ENCODE results near the gene AQP2.
"Not testable (repeated sequence)": the region's sequence is repeated elsewhere in the genome, so short reads cannot be mapped to it uniquely, and the experiment has no call there.

The AQP2 gene

DNA sequence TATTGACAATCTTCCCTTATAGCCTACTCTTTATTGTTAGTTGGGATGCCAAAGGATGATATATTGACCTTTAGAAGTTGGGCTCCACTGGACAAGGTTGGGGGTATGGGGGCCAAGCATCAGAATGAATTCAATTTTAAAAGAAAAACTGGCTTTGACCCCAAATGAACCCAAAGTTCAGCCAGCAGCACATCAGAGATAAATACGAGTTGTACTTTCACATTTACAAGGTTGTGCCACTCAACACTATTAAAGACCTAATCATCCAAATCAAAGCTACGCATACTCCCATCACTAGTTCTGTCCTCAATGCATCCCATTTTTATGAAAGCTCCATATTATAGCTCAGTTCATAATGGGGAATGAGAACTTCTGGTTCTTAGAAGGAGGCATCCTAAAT lies 38.9 kb downstream of the AQP2 start:
- not testable (repeated sequence) for H3K4me3 ChIP-seq (ENCODE audit: low read depth in 1 of 5, low read length in 5 of 5); H3K4me1 ChIP-seq (ENCODE audit: control insufficient read depth in 5 of 5, insufficient read depth in 5 of 5, low read length in 5 of 5); H3K27ac ChIP-seq (ENCODE audit: low read depth, low read length); H3K27me3 ChIP-seq (ENCODE audit: control insufficient read depth in 5 of 5, insufficient read depth in 4 of 5, low read length in 5 of 5); H3K9me3 ChIP-seq (ENCODE audit: control insufficient read depth in 5 of 5, low read length in 5 of 5); H3K9ac ChIP-seq (ENCODE audit: low read length in 5 of 5)
- H3K36me3 ChIP-seq (ENCODE audit: control insufficient read depth in 5 of 5, insufficient read depth in 5 of 5, low read length in 5 of 5), result peaks cover 4 to 27% (median 6%) of the 10 kb centered on the region in 5 donors

DNA sequence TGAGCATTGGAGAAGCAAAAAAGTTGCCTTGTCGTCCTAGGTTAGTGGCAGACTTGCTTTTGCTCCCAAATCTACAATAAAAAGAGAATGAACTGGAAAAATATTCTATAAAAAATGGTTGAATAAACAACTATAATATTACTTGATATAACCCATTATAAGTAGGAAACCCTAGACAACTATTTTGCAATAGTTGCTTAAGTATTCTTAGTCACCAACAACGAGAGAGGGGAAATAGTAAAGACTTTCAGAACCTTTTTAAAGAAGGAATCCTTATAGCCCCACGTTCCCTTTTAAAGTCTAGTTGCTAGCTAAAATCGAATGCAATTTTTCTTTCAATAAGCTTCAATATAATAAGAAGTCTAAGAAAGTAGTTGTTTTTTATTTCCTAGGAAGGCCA lies 39.7 kb downstream of the AQP2 start:
- Histone ChIP-seq H3K27ac (ENCODE audit: low read depth, low read length) (no peak overlapping the region), H3K27me3 (ENCODE audit: control insufficient read depth in 5 of 5, insufficient read depth in 4 of 5, low read length in 5 of 5) (no peaks in the 10 kb centered on the region), H3K9me3 (ENCODE audit: control insufficient read depth in 5 of 5, low read length in 5 of 5) (no peaks in the 10 kb centered on the region), H3K4me1 (ENCODE audit: control insufficient read depth in 5 of 5, insufficient read depth in 5 of 5, low read length in 5 of 5) (no peaks in the 10 kb centered on the region), H3K9ac (ENCODE audit: low read length in 5 of 5) (no peak overlapping the region), H3K4me3 (ENCODE audit: low read depth in 1 of 5, low read length in 5 of 5) (no peak overlapping the region), H3K36me3 (ENCODE audit: control insufficient read depth in 5 of 5, insufficient read depth in 5 of 5, low read length in 5 of 5) (peaks cover 4 to 28% (median 6%) of the 10 kb centered on the region in 5 donors)

GRCh38 chr12:49998453-49998852 lies 47.9 kb downstream of the AQP2 start:
- Histone ChIP-seq H3K9ac (ENCODE audit: low read length in 5 of 5) (no peak overlapping the region), H3K4me3 (ENCODE audit: low read depth in 1 of 5, low read length in 5 of 5) (no peak overlapping the region), H3K36me3 (ENCODE audit: control insufficient read depth in 5 of 5, insufficient read depth in 5 of 5, low read length in 5 of 5) (peaks cover 0 to 40% (median 8%) of the 10 kb centered on the region in 5 donors), H3K27me3 (ENCODE audit: control insufficient read depth in 5 of 5, insufficient read depth in 4 of 5, low read length in 5 of 5) (no peaks in the 10 kb centered on the region), H3K27ac (ENCODE audit: low read depth, low read length) (no peak overlapping the region), H3K9me3 (ENCODE audit: control insufficient read depth in 5 of 5, low read length in 5 of 5) (no peaks in the 10 kb centered on the region), H3K4me1 (ENCODE audit: control insufficient read depth in 5 of 5, insufficient read depth in 5 of 5, low read length in 5 of 5) (no peaks in the 10 kb centered on the region)

- Histone ChIP-seq H3K4me1 (ENCODE audit: control insufficient read depth in 5 of 5, insufficient read depth in 5 of 5, low read length in 5 of 5) (peaks cover 0 to 5% (median 0%) of the 10 kb centered on the region in 5 donors), H3K9me3 (ENCODE audit: control insufficient read depth in 5 of 5, low read length in 5 of 5) (no peaks in the 10 kb centered on the region), H3K27ac (ENCODE audit: low read depth, low read length) (no peak overlapping the region), H3K27me3 (ENCODE audit: control insufficient read depth in 5 of 5, insufficient read depth in 4 of 5, low read length in 5 of 5) (no peaks in the 10 kb centered on the region), H3K9ac (ENCODE audit: low read length in 5 of 5) (no peak overlapping the region), H3K4me3 (ENCODE audit: low read depth in 1 of 5, low read length in 5 of 5) (no peak overlapping the region), H3K36me3 (ENCODE audit: control insufficient read depth in 5 of 5, insufficient read depth in 5 of 5, low read length in 5 of 5) (peaks cover 0 to 17% (median 5%) of the 10 kb centered on the region in 5 donors)
Measured at GRCh38 chr12:50003595-50003994, 53.1 kb downstream of the AQP2 start.

DNA sequence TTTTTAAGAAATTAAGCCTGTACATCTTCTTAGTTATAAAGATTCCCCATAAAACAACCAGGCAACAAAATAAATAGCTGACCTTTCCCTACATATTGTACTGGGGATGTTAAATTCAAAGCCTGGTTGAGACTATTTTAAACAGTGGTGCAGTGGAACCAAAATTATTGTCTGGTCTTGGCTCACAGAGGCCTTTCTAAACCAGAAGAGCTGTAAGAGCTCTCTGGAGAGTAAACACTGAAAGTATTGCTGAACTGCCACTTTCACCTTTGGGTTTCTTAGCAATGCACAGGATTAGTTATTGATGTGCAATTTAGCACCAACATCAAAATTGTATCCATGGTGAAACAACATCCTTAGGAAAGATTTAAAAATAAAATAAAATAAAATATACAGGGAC lies 54.2 kb downstream of the AQP2 start:
- H3K9ac ChIP-seq (ENCODE audit: low read length in 5 of 5), result peak overlapping the region in 1 of 5 donors; percentile 46
- H3K27ac ChIP-seq (ENCODE audit: low read depth, low read length), result no peak overlapping the region
- no peaks in the 10 kb centered on the region for H3K27me3 ChIP-seq (ENCODE audit: control insufficient read depth in 5 of 5, insufficient read depth in 4 of 5, low read length in 5 of 5)
- peaks cover 0 to 5% (median 0%) of the 10 kb centered on the region in 5 donors for H3K4me1 ChIP-seq (ENCODE audit: control insufficient read depth in 5 of 5, insufficient read depth in 5 of 5, low read length in 5 of 5)
- no peak overlapping the region for H3K4me3 ChIP-seq (ENCODE audit: low read depth in 1 of 5, low read length in 5 of 5)
- H3K36me3 ChIP-seq (ENCODE audit: control insufficient read depth in 5 of 5, insufficient read depth in 5 of 5, low read length in 5 of 5), result peaks cover 0 to 11% (median 4%) of the 10 kb centered on the region in 5 donors
- H3K9me3 ChIP-seq (ENCODE audit: control insufficient read depth in 5 of 5, low read length in 5 of 5), result no peaks in the 10 kb centered on the region

GRCh38 chr12:50005175-50005574 lies 54.6 kb downstream of the AQP2 start:
- H3K4me1 ChIP-seq (ENCODE audit: control insufficient read depth in 5 of 5, insufficient read depth in 5 of 5, low read length in 5 of 5), result peaks cover 0 to 5% (median 0%) of the 10 kb centered on the region in 5 donors
- H3K4me3 ChIP-seq (ENCODE audit: low read depth in 1 of 5, low read length in 5 of 5), result no peak overlapping the region
- no peaks in the 10 kb centered on the region for H3K27me3 ChIP-seq (ENCODE audit: control insufficient read depth in 5 of 5, insufficient read depth in 4 of 5, low read length in 5 of 5)
- no peaks in the 10 kb centered on the region for H3K9me3 ChIP-seq (ENCODE audit: control insufficient read depth in 5 of 5, low read length in 5 of 5)
- peak overlapping the region in 1 of 5 donors; percentile 6 for H3K9ac ChIP-seq (ENCODE audit: low read length in 5 of 5)
- H3K27ac ChIP-seq (ENCODE audit: low read depth, low read length), result no peak overlapping the region
- peaks cover 0 to 11% (median 4%) of the 10 kb centered on the region in 5 donors for H3K36me3 ChIP-seq (ENCODE audit: control insufficient read depth in 5 of 5, insufficient read depth in 5 of 5, low read length in 5 of 5)

GRCh38 chr12:50006280-50006679 lies 55.7 kb downstream of the AQP2 start:
- H3K27ac ChIP-seq (ENCODE audit: low read depth, low read length), result no peak overlapping the region
- peaks cover 0 to 7% (median 4%) of the 10 kb centered on the region in 5 donors for H3K36me3 ChIP-seq (ENCODE audit: control insufficient read depth in 5 of 5, insufficient read depth in 5 of 5, low read length in 5 of 5)

GRCh38 chr12:50006754-50007442 lies 56.4 kb downstream of the AQP2 start:
- H3K4me3 ChIP-seq (ENCODE audit: low read depth in 1 of 5, low read length in 5 of 5), result no peak overlapping the region
- H3K36me3 ChIP-seq (ENCODE audit: control insufficient read depth in 5 of 5, insufficient read depth in 5 of 5, low read length in 5 of 5), result peaks cover 0 to 7% (median 4%) of the 10 kb centered on the region in 5 donors
- H3K9me3 ChIP-seq (ENCODE audit: control insufficient read depth in 5 of 5, low read length in 5 of 5), result no peaks in the 10 kb centered on the region
- no peak overlapping the region for H3K27ac ChIP-seq (ENCODE audit: low read depth, low read length)
- H3K4me1 ChIP-seq (ENCODE audit: control insufficient read depth in 5 of 5, insufficient read depth in 5 of 5, low read length in 5 of 5), result peaks cover 0 to 5% (median 0%) of the 10 kb centered on the region in 5 donors
- no peaks in the 10 kb centered on the region for H3K27me3 ChIP-seq (ENCODE audit: control insufficient read depth in 5 of 5, insufficient read depth in 4 of 5, low read length in 5 of 5)
- peak overlapping the region in 1 of 5 donors; percentile 24 for H3K9ac ChIP-seq (ENCODE audit: low read length in 5 of 5)

More at GRCh38 chr12:50006280-50006679, 55.7 kb downstream of the AQP2 start:
- Histone ChIP-seq H3K9ac (ENCODE audit: low read length in 5 of 5) (no peak overlapping the region), H3K4me1 (ENCODE audit: control insufficient read depth in 5 of 5, insufficient read depth in 5 of 5, low read length in 5 of 5) (peaks cover 0 to 5% (median 0%) of the 10 kb centered on the region in 5 donors), H3K27me3 (ENCODE audit: control insufficient read depth in 5 of 5, insufficient read depth in 4 of 5, low read length in 5 of 5) (no peaks in the 10 kb centered on the region), H3K9me3 (ENCODE audit: control insufficient read depth in 5 of 5, low read length in 5 of 5) (no peaks in the 10 kb centered on the region), H3K4me3 (ENCODE audit: low read depth in 1 of 5, low read length in 5 of 5) (no peak overlapping the region)

Data from subcutaneous abdominal adipose tissue (tissue), 5 donors.